22Rv1 (cell line): ENCODE data around the gene HOXB4.

Source experiments
- CTCF ChIP-seq: fragments of 450-650 bp; IDR thresholded peaks from 2 replicates; pipeline ENCODE4 v1.5.1; 2017; ENCODE audit warnings: mild to moderate bottlenecking
- ZFX ChIP-seq: fragments of 450-650 bp; IDR thresholded peaks from 2 replicates; pipeline ENCODE4 v1.6.1; 2017; ENCODE audit warnings: antibody characterized with exemption, borderline replicate concordance

DNA sequence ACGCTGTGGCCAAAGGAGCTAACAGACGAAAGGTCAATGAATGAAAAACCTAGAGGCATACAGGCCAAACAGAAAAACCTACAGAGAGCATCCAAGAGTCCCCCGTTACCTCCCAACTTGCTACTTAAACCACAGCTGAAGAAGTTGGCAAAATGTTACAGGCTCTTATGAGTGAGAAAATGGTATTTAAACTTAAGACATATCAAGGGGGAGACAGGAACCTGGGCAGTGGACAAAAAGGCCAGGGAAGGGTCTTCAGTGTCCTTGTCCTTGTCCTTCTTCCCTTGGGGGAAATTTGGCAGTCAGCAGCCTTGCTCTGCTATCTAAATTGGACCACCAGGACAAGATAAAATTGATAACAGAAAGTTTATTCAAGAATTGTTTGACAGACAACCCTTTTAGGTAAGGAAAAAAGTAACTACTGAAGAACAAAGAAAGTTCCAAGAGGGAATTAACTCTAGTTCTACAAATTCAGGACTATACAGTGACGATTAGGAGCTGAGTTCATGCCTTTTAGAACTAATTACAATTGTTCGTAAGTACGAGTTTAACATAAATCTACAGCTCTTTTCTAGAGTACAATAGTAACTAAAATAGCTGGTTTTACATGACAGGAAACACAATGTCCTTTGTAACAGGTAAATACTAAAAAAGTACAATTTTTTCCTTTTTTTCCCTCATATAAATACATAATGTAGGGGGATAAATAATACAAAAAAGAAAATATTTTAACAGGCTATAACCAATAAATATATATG, 29.4 kb downstream of the HOXB4 start:
- TF ChIP-seq CTCF = no peak
- TF ChIP-seq ZFX = no peak
